HepG2 (cell line): ENCODE results near the gene STAC.

Experiments used
- BHLHE40 ChIP-seq: IDR thresholded peaks from 2 replicates; pipeline ENCODE4 v1.6.1; 2011; ENCODE audit warnings: low read length, improper control_type of control experiment
- EZH2 ChIP-seq: conservative IDR thresholded peaks from 2 replicates; pipeline ENCODE4 v1.6.1; 2012; ENCODE audit warnings: mild to moderate bottlenecking, low read depth, low read length, moderate library complexity
- FIP1L1 ChIP-seq: fragments of 200-400 bp; formaldehyde crosslinking; IDR thresholded peaks from 2 replicates; pipeline ENCODE4 v1.6.1; 2018; ENCODE audit warnings: low read depth, mild to moderate bottlenecking, low read length, moderate library complexity, borderline replicate concordance; ENCODE audit not compliant: insufficient read depth
- FOSL2 ChIP-seq: sonication (generic); formaldehyde crosslinking; IDR thresholded peaks from 2 replicates; pipeline ENCODE4 v1.4.0; 2020; ENCODE audit warnings: missing genetic modification reagents
- NR2F6 ChIP-seq, 2 experiments: IDR thresholded peaks; 2 replicates each; pipeline ENCODE4 v1.6.1; 2016; ENCODE audit warnings: antibody characterized with exemption in 1 of 2, mild to moderate bottlenecking in 1 of 2
- ZNF121 ChIP-seq: sonication (generic); formaldehyde crosslinking; IDR thresholded peaks from 2 replicates; pipeline ENCODE4 v1.5.0; 2020; ENCODE audit warnings: mild to moderate bottlenecking, missing genetic modification reagents
- ZNF704 ChIP-seq: sonication (generic); formaldehyde crosslinking; IDR thresholded peaks from 2 replicates; pipeline ENCODE4 v1.8.1; 2023; ENCODE audit warnings: mild to moderate bottlenecking, inconsistent platforms, moderate library complexity, missing genetic modification reagents, borderline replicate concordance
- ZNF770 ChIP-seq: sonication (generic); formaldehyde crosslinking; IDR thresholded peaks from 2 replicates; pipeline ENCODE4 v1.5.0; 2020; ENCODE audit warnings: mild to moderate bottlenecking, missing genetic modification reagents
- TF ChIP-seq, protein P1 (sequence below): conservative IDR thresholded peaks from 2 replicates; pipeline ENCODE4 v1.6.1; 2018; ENCODE audit warnings: missing genetic modification reagents
- TF ChIP-seq, protein P2 (sequence below): sonication (generic); formaldehyde crosslinking; IDR thresholded peaks from 2 replicates; pipeline ENCODE4 v1.4.0; 2020; ENCODE audit warnings: missing genetic modification reagents

GRCh38 chr3:36459177-36459576 lies 78.9 kb downstream of the STAC start:
- TF ChIP-seq ZNF704 (CRISPR knock-in tag) (no peak), ZNF121 (CRISPR knock-in tag) (no peak), ZNF770 (CRISPR knock-in tag) (no peak), BHLHE40 (no peak), FIP1L1 (no peak), FOSL2 (CRISPR knock-in tag) (no peak), EZH2 (no peak), NR2F6 (IDR thresholded peaks at IDR 0.05) (no peak), NR2F6 (CRISPR knock-in tag; IDR thresholded peaks at IDR 0.05) (no peak)
- TF ChIP-seq, protein P1, sequence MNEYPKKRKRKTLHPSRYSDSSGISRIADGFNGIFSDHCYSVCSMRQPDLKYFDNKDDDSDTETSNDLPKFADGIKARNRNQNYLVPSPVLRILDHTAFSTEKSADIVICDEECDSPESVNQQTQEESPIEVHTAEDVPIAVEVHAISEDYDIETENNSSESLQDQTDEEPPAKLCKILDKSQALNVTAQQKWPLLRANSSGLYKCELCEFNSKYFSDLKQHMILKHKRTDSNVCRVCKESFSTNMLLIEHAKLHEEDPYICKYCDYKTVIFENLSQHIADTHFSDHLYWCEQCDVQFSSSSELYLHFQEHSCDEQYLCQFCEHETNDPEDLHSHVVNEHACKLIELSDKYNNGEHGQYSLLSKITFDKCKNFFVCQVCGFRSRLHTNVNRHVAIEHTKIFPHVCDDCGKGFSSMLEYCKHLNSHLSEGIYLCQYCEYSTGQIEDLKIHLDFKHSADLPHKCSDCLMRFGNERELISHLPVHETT (CRISPR knock-in tag), result no peak
- TF ChIP-seq, protein P2, sequence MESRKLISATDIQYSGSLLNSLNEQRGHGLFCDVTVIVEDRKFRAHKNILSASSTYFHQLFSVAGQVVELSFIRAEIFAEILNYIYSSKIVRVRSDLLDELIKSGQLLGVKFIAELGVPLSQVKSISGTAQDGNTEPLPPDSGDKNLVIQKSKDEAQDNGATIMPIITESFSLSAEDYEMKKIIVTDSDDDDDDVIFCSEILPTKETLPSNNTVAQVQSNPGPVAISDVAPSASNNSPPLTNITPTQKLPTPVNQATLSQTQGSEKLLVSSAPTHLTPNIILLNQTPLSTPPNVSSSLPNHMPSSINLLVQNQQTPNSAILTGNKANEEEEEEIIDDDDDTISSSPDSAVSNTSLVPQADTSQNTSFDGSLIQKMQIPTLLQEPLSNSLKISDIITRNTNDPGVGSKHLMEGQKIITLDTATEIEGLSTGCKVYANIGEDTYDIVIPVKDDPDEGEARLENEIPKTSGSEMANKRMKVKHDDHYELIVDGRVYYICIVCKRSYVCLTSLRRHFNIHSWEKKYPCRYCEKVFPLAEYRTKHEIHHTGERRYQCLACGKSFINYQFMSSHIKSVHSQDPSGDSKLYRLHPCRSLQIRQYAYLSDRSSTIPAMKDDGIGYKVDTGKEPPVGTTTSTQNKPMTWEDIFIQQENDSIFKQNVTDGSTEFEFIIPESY (CRISPR knock-in tag), result no peak
